Smooth muscle cell (in vitro differentiated cells): ENCODE data around the gene CANX. TPM values are rescaled to one million over a fixed set of nuclear protein-coding genes. Genes with fewer than 3 reads are reported as not detected.

Source experiments
- DNase-seq: peaks from one replicate; lab custom pipeline; 2025; ENCODE audit not compliant: unreplicated experiment; lab: John Stamatoyannopoulos, UW
- H2AFZ ChIP-seq: fragments of 200-600 bp; sonication (generic); 2 replicates; pipeline ENCODE4 v1.6.0; 2016; ENCODE audit warnings: antibody characterized with exemption, low read depth, mild to moderate bottlenecking
- H3F3A ChIP-seq: fragments of 200-600 bp; sonication (generic); 2 replicates; pipeline ENCODE4 v1.6.0; 2017; ENCODE audit warnings: antibody characterized with exemption, low read depth
- H3K27ac ChIP-seq: fragments of 200-600 bp; sonication (generic); 2 replicates; pipeline ENCODE4 v1.5.1; 2016; ENCODE audit warnings: low read depth, mild to moderate bottlenecking
- H3K27me3 ChIP-seq: fragments of 200-600 bp; sonication (generic); 2 replicates; pipeline ENCODE4 v1.6.1; 2016; ENCODE audit warnings: low read depth, mild to moderate bottlenecking
- H3K36me3 ChIP-seq: fragments of 200-600 bp; sonication (generic); 2 replicates; pipeline ENCODE4 v1.5.1; 2016; ENCODE audit warnings: low read depth
- H3K4me1 ChIP-seq: fragments of 200-600 bp; sonication (generic); 2 replicates; pipeline ENCODE4 v1.5.1; 2016; ENCODE audit warnings: low read depth
- H3K4me2 ChIP-seq: fragments of 200-600 bp; sonication (generic); 2 replicates; pipeline ENCODE4 v1.6.0; 2016; ENCODE audit warnings: mild to moderate bottlenecking
- H3K4me3 ChIP-seq: fragments of 200-600 bp; sonication (generic); 2 replicates; pipeline ENCODE4 v1.5.1; 2016; ENCODE audit warnings: mild to moderate bottlenecking
- H3K79me2 ChIP-seq: fragments of 200-600 bp; sonication (generic); 2 replicates; pipeline ENCODE4 v1.6.0; 2016; ENCODE audit warnings: low read depth, mild to moderate bottlenecking
- H3K9ac ChIP-seq: fragments of 200-600 bp; sonication (generic); 2 replicates; pipeline ENCODE4 v1.6.0; 2016; ENCODE audit warnings: low read depth
- H3K9me3 ChIP-seq: fragments of 200-600 bp; sonication (generic); replicated peaks from 2 replicates; pipeline ENCODE4 v1.5.1; 2016; ENCODE audit warnings: low read depth
- H4K20me1 ChIP-seq: fragments of 200-600 bp; sonication (generic); 2 replicates; pipeline ENCODE4 v1.6.0; 2016; ENCODE audit warnings: low read depth
- WGBS: methylation state at CpG from one replicate; pipeline ENCODE4 v1.1.7; 2016; ENCODE audit warnings: low lambda C conversion rate; 5-methylcytosine and 5-hydroxymethylcytosine counted together
- polyA plus RNA-seq: library from polyadenylated mRNA; unstranded; fragments of >200 nt; fragmentation: Nextera tagmentation; extraction: Ambion mirVana; gene quantifications from 2 replicates; pipeline ENCODE4 v1.2.1, GENCODE V29; 2016
- total RNA-seq: library from RNA; depleted of rRNA; stranded (reverse); fragments of >200 nt; gene quantifications from 2 replicates; pipeline ENCODE4 v1.2.3, GENCODE V29; 2014
- TF ChIP-seq, protein P1 (sequence below): fragments of 200-600 bp; sonication (generic); IDR thresholded peaks from 2 replicates; pipeline ENCODE4 v1.5.1; 2017; ENCODE audit warnings: borderline replicate concordance, mild to moderate bottlenecking, antibody characterized with exemption; ENCODE audit not compliant: insufficient read depth, poor library complexity, severe bottlenecking

The CANX gene
- total and polyA plus RNA-seq, 2 experiments from 2014 or later: 274 to 513 TPM

- Histone ChIP-seq H3K4me3 (no peak overlapping the region), H3K36me3 (peaks cover 9% of the 10 kb centered on the region), H4K20me1 (peaks cover 68% of the 10 kb centered on the region), H3F3A (peaks cover 19% of the 10 kb centered on the region), H3K79me2 (peaks cover 47% of the 10 kb centered on the region), H2AFZ (no peak overlapping the region), H3K27me3 (no peaks in the 10 kb centered on the region), H3K9me3 (no peaks in the 10 kb centered on the region), H3K9ac (no peak overlapping the region), H3K4me2 (no peak overlapping the region), H3K4me1 (peaks cover 14% of the 10 kb centered on the region), H3K27ac (peak overlapping the region; percentile 28)
- no peak for DNase-seq
- whole genome bisulfite sequencing: 90% methylated on average over 18 of the region's 18 CpGs
- TF ChIP-seq, protein P1, sequence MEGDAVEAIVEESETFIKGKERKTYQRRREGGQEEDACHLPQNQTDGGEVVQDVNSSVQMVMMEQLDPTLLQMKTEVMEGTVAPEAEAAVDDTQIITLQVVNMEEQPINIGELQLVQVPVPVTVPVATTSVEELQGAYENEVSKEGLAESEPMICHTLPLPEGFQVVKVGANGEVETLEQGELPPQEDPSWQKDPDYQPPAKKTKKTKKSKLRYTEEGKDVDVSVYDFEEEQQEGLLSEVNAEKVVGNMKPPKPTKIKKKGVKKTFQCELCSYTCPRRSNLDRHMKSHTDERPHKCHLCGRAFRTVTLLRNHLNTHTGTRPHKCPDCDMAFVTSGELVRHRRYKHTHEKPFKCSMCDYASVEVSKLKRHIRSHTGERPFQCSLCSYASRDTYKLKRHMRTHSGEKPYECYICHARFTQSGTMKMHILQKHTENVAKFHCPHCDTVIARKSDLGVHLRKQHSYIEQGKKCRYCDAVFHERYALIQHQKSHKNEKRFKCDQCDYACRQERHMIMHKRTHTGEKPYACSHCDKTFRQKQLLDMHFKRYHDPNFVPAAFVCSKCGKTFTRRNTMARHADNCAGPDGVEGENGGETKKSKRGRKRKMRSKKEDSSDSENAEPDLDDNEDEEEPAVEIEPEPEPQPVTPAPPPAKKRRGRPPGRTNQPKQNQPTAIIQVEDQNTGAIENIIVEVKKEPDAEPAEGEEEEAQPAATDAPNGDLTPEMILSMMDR: no peak
Observed at GRCh38 chr5:179768326-179769085, 69.7 kb downstream of the CANX start.

GRCh38 chr5:179769271-179769670 is 70.5 kb downstream of the CANX start:
- WGBS: 92% methylated on average over 6 of the region's 6 CpGs
- H3K9ac ChIP-seq: no peak overlapping the region
- no peak overlapping the region for H3K4me2 ChIP-seq
- TF ChIP-seq, protein P1: no peak
- H3K79me2 ChIP-seq: peaks cover 41% of the 10 kb centered on the region
- no peak overlapping the region for H3K4me3 ChIP-seq
- H3K9me3 ChIP-seq: no peaks in the 10 kb centered on the region
- no peak overlapping the region for H2AFZ ChIP-seq
- H3K36me3 ChIP-seq: peaks cover 9% of the 10 kb centered on the region
- DNase-seq: no peak
- peaks cover 13% of the 10 kb centered on the region for H3F3A ChIP-seq
- peaks cover 61% of the 10 kb centered on the region for H4K20me1 ChIP-seq
- H3K27ac ChIP-seq: no peak overlapping the region
- peaks cover 12% of the 10 kb centered on the region for H3K4me1 ChIP-seq
- no peaks in the 10 kb centered on the region for H3K27me3 ChIP-seq

- peaks cover 41% of the 10 kb centered on the region for H3K79me2 ChIP-seq
- 97% methylated on average over 5 of the region's 5 CpGs for WGBS
- DNase-seq: no peak
- TF ChIP-seq, protein P1: no peak
- no peak overlapping the region for H3K4me2 ChIP-seq
- H3K27me3 ChIP-seq: no peaks in the 10 kb centered on the region
- H2AFZ ChIP-seq: no peak overlapping the region
- no peak overlapping the region for H3K9ac ChIP-seq
- no peak overlapping the region for H3K27ac ChIP-seq
- peaks cover 12% of the 10 kb centered on the region for H3F3A ChIP-seq
- no peak overlapping the region for H3K4me3 ChIP-seq
- H3K9me3 ChIP-seq: no peaks in the 10 kb centered on the region
- H3K36me3 ChIP-seq: peaks cover 11% of the 10 kb centered on the region
- peaks cover 12% of the 10 kb centered on the region for H3K4me1 ChIP-seq
- H4K20me1 ChIP-seq: peaks cover 57% of the 10 kb centered on the region
Observed at GRCh38 chr5:179769796-179770195, 71.0 kb downstream of the CANX start.

- no peak overlapping the region for H3K4me2 ChIP-seq
- peaks cover 3% of the 10 kb centered on the region for H3K4me1 ChIP-seq
- H3K9me3 ChIP-seq: no peaks in the 10 kb centered on the region
- H3K27me3 ChIP-seq: no peaks in the 10 kb centered on the region
- H3K79me2 ChIP-seq: peaks cover 45% of the 10 kb centered on the region
- no peak overlapping the region for H3K4me3 ChIP-seq
- H3F3A ChIP-seq: peaks cover 4% of the 10 kb centered on the region
- DNase-seq: no peak
- H3K9ac ChIP-seq: no peak overlapping the region
- H3K36me3 ChIP-seq: peaks cover 14% of the 10 kb centered on the region
- H3K27ac ChIP-seq: no peak overlapping the region
- 78% methylated on average over 4 of the region's 4 CpGs for WGBS
- no peak overlapping the region for H2AFZ ChIP-seq
- H4K20me1 ChIP-seq: peaks cover 41% of the 10 kb centered on the region
- TF ChIP-seq, protein P1: no peak
Observed at GRCh38 chr5:179771311-179771895, 72.6 kb downstream of the CANX start.
